ENCODE data around the gene CAMTA2. TPM values are rescaled to one million over a fixed set of nuclear protein-coding genes. Genes with fewer than 3 reads are reported as not detected.

The CAMTA2 gene
- total RNA-seq, 1 donor from 2014 or later = 43.1 TPM

- DNase-seq (ENCODE audit: low read depth) (peak; percentile 78), FAIRE-seq (no peak)
- H3K4me1 ChIP-seq (ENCODE audit: insufficient read depth, low read length) = peaks cover 39% of the 10 kb centered on the region
- H3K36me3 Mint-ChIP-seq (ENCODE audit: low read depth, unreplicated experiment) = peaks cover 22% of the 10 kb centered on the region
- peak within 1 kb of the TSS; percentile 90 for H3K27ac ChIP-seq (ENCODE audit: low read depth, low read length)
- H3K27me3 Mint-ChIP-seq (ENCODE audit: low read depth, unreplicated experiment) = no peaks in the 10 kb centered on the region
- no peaks in the 10 kb centered on the region for H3K27me3 ChIP-seq (ENCODE audit: insufficient read depth, low read length)
- H3K9me3 ChIP-seq (ENCODE audit: insufficient read depth, low read depth, low read length) = no peaks in the 10 kb centered on the region
- peaks cover 26% of the 10 kb centered on the region for H3K36me3 ChIP-seq (ENCODE audit: insufficient read depth, low read length)
- TF ChIP-seq EZH2 (IDR thresholded peaks at IDR 0.05; ENCODE audit: insufficient read depth, low read length) (no peak), CTCF (IDR thresholded peaks at IDR 0.05; ENCODE audit: insufficient read depth, low read depth, low read length) (no peak)
- H3K9ac ChIP-seq (ENCODE audit: low read length) = peak within 1 kb of the TSS; percentile 93
- H3K4me2 ChIP-seq (ENCODE audit: low read length) = peak within 1 kb of the TSS; percentile 99
- peak within 1 kb of the TSS; percentile 97 for H3K27ac Mint-ChIP-seq (ENCODE audit: unreplicated experiment)
- H3K79me2 ChIP-seq (ENCODE audit: insufficient read depth, low read length) = peaks cover 50% of the 10 kb centered on the region
- H2AFZ ChIP-seq (ENCODE audit: low read depth, low read length) = peak within 1 kb of the TSS; percentile 57
- H3K4me3 ChIP-seq (ENCODE audit: insufficient read depth, low read depth, low read length) = peak within 1 kb of the TSS; percentile 80
- H3K4me1 Mint-ChIP-seq (ENCODE audit: low read depth, unreplicated experiment) = peaks cover 36% of the 10 kb centered on the region
- H3K4me3 Mint-ChIP-seq (ENCODE audit: unreplicated experiment) = peak within 1 kb of the TSS; percentile 98
- H4K20me1 ChIP-seq (ENCODE audit: insufficient read depth, low read length) = peaks cover 47% of the 10 kb centered on the region
- H3K9me3 Mint-ChIP-seq (ENCODE audit: unreplicated experiment) = no peaks in the 10 kb centered on the region
These were observed 39.1 kb downstream of the CAMTA2 start, which contains the start of gene PFN1 for GRCh38 chr17:4948166-4948930. Gene PFN1, minus strand, starts transcription at chr17:4948530. Its CDS starts 136 bp downstream, at chr17:4948394.

- no peak overlapping the region for H2AFZ ChIP-seq (ENCODE audit: low read depth, low read length)
- peaks cover 33% of the 10 kb centered on the region for H3K36me3 ChIP-seq (ENCODE audit: insufficient read depth, low read length)
- H3K9ac ChIP-seq (ENCODE audit: low read length) = peak overlapping the region; percentile 93
- Mint-ChIP-seq H3K27me3 (ENCODE audit: low read depth, unreplicated experiment) (no peaks in the 10 kb centered on the region), H3K4me3 (ENCODE audit: unreplicated experiment) (peak overlapping the region; percentile 98), H3K27ac (ENCODE audit: unreplicated experiment) (peak overlapping the region; percentile 80), H3K36me3 (ENCODE audit: low read depth, unreplicated experiment) (peaks cover 22% of the 10 kb centered on the region), H3K9me3 (ENCODE audit: unreplicated experiment) (no peaks in the 10 kb centered on the region), H3K4me1 (ENCODE audit: low read depth, unreplicated experiment) (peaks cover 30% of the 10 kb centered on the region)
- peak overlapping the region; percentile 78 for H3K27ac ChIP-seq (ENCODE audit: low read depth, low read length)
- peaks cover 32% of the 10 kb centered on the region for H3K4me1 ChIP-seq (ENCODE audit: insufficient read depth, low read length)
- H3K9me3 ChIP-seq (ENCODE audit: insufficient read depth, low read depth, low read length) = no peaks in the 10 kb centered on the region
- H3K4me2 ChIP-seq (ENCODE audit: low read length) = peak overlapping the region; percentile 99
- peaks cover 58% of the 10 kb centered on the region for H3K79me2 ChIP-seq (ENCODE audit: insufficient read depth, low read length)
- DNase-seq (ENCODE audit: low read depth) (no peak), FAIRE-seq (no peak)
- TF ChIP-seq CTCF (IDR thresholded peaks at IDR 0.05; ENCODE audit: insufficient read depth, low read depth, low read length) = no peak
- no peak for TF ChIP-seq EZH2 (IDR thresholded peaks at IDR 0.05; ENCODE audit: insufficient read depth, low read length)
- H3K27me3 ChIP-seq (ENCODE audit: insufficient read depth, low read length) = no peaks in the 10 kb centered on the region
- peaks cover 54% of the 10 kb centered on the region for H4K20me1 ChIP-seq (ENCODE audit: insufficient read depth, low read length)
- H3K4me3 ChIP-seq (ENCODE audit: insufficient read depth, low read depth, low read length) = peak overlapping the region; percentile 82
These were observed 39.9 kb downstream of the CAMTA2 start for GRCh38 chr17:4947411-4948165.
